Pons (tissue), 1 donor: ENCODE data around the gene TRPM2.

Experiments
- DNase-seq: peaks from one replicate; pipeline ENCODE4 v3.0.0-alpha.2; 2016; ENCODE audit warnings: low spot score

The TRPM2 gene

DNA sequence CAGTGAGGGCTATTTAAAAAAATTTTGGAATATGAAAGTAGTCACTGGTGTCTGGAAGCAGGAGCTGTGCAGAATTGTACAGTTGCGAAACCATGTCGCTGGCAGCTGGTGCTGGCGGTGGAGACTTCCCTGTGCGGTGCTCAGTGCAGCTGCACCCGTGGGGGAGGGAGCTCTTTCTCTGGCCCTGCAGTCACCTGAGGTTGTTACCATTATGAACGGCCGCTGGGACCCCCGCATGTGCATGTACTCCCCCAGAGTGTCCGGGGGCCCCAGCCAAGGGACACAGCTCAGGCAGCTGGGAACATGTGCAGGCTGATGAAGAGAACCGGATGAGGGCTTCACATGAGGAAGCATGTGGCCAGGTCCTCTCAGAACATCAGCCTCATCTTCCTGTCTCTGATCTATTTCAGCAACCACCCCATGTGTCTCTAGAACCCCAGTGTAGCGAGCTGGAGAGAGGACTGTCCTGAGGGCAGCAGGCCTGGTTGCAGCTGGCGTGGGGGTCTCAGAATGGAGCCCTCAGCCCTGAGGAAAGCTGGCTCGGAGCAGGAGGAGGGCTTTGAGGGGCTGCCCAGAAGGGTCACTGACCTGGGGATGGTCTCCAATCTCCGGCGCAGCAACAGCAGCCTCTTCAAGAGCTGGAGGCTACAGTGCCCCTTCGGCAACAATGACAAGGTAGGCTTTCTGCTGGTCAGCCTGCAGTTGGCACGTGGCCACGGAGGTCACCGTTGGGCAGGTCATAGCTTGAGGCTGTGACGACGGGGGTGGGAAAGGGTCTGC, at the start of gene TRPM2:
TRPM2 (plus strand) TSS at position 431 of the 780 bp plus-strand sequence; CDS start at position 511, 80 bp downstream.
- DNase-seq, result peak; percentile 69

DNA sequence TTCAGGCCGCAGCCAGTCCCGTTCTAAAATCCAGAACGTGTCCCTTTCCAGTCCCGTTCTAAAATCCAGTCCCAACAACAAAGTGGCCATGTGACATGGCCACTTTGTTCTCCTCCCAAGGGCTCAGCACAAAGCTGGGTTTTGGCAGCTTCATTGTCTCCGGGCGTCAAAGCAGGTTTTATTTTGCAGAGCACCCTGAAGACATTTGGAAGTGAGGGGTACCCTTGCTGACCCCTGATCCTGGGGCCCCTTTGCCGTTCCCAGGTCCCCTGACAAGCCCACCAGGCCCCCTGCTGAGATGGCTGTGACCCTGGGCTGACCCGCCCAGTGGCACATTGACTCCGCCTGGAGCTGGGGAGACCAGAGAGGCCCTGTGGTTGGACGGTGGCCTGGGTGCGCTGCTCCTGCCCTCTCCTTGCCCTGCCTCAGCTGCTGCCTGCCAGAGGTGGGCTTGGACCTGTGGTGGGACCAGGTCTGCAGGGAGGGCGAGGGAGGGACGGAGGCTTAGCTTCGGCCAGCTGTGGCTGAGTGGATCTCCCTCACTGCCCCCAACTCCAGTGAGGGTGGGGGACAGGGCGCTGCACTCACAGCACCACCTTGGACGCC, 49.3 kb upstream of the TRPM2 start:
- DNase-seq, result peak; percentile 75

DNA sequence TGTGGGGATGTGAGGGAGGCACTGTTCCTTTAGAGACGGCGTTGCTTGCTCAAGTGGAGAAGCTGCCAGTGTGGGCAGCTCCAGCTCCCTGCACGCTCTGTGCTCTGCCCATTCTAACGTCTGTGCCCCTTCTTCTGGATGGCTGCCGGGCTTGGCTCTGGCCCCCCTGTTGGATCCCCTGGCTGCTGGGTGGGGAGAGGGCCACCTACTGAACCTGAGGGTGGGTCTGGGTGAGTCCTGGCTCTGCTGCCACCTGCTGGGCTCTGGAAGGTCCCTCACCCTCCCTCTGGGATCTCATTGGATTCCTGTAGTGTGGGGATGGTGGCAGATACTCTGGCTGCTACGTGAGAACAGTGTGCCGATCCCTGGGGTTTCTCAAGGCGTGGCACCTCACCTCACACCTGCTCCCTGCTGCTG, 48.5 kb upstream of the TRPM2 start:
- peak; percentile 79 for DNase-seq

DNA sequence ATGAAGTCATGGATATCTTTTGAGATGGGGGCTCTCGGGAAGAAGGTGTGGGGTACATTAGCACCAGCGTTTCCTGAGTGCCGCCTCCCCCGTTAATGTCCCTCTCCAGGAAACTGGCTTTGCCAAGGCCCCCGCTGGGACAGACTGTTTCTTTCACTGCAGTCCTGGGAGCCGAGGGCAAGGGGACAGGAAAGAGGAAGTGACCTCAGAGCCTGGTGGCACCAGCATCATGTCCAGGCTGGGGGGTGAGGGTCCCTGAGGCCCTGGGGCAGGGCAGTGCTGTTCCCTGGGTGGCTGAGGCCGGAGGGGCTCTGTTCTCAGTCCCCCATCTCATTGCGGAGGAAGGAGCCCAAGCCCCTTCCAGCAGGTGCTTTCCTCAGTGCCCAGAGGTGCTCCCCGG, 47.7 kb upstream of the TRPM2 start:
- peak; percentile 74 for DNase-seq

DNA sequence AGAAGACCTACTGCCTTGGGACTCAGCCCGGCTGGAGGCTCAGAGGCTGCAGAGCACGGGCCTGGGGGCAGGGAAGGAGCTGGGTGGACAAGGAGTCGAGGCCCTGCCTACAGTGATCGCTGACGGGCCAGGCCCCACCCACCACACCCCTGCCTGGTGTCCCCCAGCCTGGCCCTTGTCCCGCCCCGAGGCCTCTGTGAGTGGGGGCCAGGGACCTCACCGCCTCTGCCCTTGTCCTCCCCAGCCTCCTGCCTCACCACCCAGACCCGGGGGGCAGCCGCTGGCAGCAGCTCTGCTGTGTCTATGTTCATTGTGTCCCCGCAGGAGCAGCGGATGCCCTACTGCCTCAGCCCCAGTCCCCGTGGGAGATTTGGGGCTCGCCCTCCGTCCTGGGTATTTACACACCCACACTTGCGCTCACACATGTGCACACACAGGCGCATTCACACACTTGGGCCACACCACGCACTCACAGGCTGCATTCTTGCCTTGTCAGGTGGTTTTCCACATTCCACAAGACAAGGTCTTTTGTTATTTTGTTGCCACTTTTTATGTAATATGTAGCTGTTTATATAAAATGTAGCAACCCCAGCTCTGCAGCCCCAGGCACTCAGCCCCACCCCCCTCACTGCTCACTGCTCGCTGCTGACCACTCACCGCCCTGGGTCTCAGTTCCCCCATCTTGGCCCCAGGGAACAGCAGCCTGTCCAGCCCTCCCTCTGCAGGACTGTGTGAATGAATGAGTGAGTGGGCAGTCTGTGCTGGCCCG, 46.3 kb upstream of the TRPM2 start:
- no peak for DNase-seq

DNA sequence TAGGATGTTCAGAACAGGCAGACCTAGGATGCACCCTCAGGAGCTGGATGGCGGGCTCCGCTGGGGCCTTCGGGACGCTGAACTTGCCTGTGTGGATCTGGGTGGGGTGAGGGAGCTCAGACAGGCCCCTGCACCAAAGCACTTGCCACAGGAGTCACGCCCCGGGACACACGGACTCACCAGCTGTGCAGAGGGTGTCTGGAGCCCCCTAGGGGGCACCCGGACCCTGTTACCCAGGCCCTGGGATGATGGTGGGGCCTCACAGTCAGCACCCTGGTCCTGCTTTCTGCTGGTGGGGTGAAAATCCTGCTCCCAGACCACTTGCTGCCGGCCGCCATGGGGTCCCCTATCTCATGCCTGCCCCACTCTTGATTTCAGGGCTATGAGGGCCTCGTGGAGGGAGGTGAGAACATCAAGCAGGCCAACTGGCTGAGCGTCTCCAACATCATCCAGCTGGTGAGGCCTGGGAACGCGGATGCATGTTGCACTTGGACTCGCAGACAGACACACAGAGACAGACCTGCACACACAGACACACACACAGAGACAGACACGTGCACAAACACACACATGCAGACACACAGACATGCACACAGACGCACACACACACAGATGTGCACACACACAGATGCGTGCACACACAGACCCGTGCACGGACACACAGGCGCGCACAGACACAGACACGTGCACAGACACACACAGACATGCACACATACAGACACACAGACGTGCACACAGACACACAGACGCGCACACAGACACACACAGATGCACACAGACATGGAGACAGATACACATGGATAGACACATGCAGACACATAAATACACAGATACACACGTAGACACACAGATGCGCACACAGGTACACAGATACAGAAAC, 42.6 kb upstream of the TRPM2 start:
- no peak for DNase-seq

DNA sequence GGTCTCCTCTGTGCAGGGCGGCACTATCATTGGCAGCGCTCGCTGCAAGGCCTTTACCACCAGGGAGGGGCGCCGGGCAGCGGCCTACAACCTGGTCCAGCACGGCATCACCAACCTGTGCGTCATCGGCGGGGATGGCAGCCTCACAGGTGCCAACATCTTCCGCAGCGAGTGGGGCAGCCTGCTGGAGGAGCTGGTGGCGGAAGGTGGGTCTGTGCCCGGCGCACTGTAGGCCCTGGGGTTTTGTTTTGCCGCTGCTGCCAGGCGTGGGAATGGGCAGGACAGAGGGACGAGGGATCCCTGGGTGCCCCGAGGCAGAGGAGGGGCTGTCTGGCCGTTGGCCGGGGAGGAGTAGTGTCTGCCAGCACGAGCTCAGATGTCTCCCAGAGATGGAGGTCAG, 41.3 kb upstream of the TRPM2 start:
- no peak for DNase-seq

DNA sequence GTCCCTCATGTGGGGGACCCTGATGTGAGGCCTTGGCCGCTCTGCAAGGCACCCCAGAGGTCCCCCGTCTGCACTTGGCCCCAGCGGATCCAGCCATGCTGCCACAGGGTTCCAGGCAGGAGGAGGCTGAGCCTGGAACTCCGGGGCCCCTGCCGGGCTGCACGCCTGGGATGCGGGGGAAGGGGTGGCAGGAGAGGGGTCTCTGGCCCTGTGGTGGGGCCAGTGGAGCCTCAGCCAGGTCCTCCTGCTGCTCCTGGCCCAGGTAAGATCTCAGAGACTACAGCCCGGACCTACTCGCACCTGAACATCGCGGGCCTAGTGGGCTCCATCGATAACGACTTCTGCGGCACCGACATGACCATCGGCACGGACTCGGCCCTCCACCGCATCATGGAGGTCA, 40.7 kb upstream of the TRPM2 start:
- DNase-seq, result no peak

DNA sequence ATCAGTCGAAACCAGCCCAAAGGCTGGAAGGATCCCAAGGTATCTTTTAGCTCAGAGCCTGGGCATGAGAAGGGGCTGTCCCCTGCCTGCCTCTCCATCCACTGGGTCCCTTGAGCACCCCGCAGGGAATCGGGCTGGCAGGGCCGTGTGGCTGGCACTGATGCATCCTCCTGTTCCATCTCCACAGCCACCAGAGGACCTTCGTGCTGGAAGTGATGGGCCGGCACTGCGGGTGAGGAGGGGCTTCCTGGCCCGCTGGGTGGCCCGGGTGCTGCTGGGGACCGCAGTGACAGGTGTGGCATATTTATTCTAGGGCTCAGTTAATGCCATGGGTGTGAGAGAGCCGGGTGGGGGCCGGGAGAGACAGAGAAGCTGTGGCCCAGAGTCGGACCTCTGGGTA, 40.0 kb upstream of the TRPM2 start:
- DNase-seq, result no peak

DNA sequence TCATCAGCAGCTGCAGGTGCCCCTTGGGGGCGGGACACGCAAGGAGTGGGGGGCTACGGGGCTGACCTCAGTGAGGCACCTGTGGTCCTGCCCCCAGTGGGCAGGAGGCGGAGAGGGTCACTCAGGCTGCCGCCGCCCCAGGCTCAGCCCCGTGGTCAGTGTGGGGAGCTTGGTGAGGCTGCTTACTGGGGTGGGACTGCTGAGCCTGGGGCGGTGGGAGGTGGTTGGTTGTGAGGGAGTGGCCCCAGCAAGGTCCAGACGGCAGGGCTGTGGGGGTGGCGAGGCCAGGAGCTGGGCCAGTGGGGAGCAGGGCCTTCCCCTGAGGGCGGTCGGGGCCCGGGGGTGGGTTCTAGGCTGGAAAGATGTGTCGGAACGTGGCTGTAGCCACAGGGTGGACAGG, 39.3 kb upstream of the TRPM2 start:
- no peak for DNase-seq

DNA sequence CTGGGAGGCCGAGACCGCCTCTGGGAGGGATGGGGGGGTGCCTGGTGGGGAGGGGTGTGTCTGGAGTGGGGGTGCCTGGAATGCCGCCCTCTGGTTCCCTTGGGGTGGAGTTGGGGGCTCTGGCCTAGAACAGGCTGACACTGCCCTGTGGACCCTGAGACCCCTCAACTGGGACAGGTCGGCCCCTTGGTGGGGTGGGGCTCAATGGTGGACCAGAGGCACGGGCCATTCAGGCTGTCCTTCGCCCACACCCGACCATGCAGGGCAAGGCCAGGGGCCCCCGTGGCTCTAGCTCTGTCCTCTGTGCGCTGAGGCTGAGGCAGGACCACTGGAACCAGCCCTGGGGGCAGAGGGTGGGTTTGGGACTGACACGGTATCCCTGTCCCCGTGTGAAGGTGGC, 38.9 kb upstream of the TRPM2 start:
- no peak for DNase-seq

DNA sequence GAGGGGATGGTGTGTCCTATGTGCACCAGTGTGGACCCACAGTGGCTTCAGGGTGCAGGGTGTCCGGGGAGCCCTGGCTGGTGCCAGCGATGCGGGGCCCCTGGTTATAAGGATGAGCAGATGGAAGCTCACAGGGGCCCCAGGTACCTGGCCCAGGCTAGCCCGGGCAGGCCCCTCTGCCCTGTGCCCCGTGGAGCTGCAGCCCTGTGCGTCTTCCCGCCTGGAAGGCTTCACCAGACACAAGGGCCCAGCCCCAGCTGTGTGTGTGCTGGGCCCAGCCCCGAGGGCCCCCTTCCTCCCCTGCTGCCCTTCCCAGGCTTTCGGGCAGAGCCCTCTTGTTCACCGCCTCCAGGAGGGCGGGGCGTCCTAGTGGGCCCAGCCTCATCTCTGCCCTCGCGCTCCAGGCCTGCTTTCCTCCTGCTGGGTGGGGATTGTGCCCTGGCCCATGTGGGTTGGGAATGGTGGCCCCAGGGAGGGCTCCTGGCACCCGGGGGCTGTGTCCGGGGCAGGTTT, 37.7 kb upstream of the TRPM2 start:
- DNase-seq, result no peak

DNA sequence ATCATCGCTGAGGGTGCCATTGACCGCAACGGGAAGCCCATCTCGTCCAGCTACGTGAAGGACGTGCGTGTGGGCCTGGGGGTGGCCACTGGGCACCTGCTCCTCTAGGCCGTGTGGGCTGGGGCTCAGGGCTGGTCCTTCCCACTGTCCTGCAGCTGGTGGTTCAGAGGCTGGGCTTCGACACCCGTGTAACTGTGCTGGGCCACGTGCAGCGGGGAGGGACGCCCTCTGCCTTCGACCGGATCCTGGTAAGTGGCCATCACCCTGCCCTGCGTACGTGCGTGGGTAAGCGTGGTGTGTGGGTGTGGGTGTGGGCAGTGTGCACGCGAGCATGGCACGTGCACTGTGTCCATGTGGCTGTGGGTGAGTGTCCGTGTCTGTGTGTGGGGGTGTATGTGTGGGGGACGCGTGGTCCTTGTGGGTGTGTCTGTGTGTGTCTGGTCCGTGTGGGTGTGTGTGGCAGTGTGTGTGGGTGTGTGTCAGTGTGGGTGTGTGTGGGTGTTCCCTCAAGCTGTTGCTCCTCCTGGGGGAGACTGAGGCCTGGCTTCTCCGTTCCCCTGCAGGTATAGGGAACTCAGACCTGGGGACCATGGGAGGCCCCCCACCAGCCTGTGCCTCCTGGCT, 37.0 kb upstream of the TRPM2 start:
- DNase-seq, result no peak

DNA sequence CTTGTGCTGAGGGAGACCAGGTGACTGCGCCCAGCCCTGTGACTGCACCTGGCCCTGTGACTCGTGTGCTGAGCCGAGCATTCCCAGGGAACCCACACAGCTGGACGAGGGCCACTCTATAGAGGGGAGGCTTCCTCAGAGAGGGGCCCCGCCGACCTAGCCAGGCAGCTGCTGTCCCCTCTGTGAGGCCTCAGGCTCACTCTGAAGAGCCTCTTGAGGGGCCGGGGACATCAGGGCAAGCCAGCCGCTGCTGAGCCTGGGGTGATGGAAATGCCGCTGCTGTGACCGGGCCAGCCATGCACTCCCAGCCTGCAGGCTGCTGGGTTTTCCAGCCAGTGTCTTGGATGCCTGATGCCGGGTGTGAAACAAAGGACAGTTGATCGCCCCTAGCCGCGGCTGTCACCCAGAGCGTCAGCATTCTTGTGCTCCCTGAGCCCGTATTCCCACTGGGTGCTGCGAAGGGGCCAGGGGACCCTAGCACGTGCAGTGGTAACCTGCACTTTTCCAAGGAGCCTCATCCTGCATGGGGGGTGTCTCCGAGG, 36.1 kb upstream of the TRPM2 start:
- peak; percentile 79 for DNase-seq

DNA sequence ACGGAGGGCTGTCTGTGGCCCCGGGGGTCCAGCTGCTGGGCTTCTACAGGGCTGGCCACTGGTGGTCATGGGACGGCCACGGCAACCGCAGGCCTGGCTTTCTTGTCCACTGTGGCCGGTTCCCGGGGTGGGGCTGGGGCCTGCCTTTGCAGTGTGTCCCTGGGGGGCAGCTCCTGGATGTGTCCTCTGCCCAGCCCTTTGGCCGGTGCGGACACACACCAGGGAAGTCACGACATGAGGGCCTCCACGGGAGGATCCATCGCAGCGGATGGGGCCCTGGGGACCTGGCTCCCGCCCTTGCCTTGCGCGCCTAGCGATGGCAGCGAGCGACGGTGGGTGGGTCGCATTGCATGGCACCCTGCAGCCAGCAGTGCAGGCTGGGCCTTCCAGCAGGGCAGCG, 35.5 kb upstream of the TRPM2 start:
- DNase-seq, result no peak

DNA sequence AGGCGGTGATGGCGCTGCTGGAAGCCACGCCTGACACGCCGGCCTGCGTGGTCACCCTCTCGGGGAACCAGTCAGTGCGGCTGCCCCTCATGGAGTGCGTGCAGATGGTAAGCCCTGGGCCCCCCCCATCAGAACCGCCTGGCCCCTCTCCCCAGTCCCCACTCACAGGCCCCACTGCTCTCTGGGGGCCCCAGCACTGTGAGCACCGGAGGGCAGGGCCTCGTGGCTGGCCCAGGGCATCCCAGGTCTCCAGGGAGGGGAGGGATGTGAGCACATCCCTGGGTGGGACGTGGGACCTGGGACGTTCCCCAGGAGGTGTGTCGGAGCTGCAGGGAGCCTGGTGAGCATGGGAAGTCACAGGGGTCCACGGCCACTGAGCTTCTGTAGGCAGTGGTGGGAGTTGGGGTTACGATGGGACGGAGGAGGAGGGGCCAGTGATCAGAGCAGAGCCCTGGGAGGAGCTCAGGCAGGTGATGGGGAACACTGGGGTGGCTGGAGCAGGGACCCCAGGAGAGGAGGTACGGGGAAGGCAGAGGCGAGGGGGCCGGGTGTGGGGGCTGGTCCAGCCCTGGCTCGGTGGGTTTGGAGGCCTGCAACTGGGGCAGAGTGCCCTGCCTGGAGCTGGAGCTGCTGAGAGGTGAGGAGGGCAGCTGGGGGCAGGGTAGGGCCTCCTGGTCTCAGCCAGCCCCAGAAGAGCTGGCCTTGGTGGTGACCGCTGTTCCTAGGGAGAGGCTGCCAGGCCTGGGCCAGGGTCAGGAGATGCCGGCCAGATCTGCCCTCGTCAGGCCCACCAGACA, 34.7 kb upstream of the TRPM2 start:
- no peak for DNase-seq

DNA sequence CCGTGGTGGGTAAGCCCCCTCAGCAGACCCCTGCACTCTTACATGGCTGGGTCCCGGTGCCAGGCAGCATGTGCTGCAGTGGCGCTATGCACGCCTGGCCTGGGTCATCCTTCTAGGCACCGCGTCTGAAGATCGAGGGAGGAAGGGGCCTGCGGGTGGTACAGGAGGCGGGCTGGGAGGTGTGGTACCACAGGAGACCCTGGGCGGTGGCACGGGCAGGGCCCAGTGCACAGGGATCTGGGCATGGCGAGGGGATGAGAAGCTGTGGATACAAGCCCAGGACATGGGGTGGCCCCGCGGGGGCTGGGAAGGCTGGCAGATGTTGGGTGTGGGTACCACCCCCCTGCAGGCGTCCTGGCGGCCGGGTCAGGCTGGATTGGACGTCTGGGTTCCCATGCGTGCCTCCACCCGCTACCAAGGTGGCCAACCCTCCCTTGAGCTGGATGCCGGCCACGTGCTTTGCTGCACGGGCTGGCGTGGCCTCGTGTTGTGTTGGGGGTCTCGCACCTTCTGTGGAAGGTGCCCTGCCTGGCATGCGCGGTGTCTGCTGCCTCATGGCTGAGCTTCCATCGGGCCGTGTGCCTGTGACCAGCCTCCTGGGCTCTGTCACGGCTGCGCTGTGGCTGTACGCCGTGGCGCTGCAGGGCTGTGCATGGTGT, 33.9 kb upstream of the TRPM2 start:
- no peak for DNase-seq

DNA sequence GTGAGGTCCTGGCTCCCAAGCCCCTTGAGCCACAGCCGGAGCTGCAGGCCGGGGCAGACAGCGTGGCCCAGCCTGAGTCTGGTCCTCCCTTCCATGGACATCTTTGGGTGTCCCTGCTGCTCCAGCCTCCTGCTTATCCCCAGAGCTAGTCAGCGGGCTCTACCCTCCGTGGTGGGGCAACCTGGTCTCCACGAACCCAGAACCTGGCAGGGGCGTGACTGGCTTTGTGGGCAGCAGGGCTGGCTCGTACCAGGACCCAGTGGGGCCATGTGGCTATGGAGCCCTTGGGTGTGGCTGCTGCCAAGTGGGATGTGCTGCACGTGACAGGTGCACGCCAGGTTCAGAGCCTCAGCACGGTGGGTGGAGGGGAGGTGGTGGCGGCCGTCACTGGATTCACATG, 32.6 kb upstream of the TRPM2 start:
- DNase-seq, result no peak

DNA sequence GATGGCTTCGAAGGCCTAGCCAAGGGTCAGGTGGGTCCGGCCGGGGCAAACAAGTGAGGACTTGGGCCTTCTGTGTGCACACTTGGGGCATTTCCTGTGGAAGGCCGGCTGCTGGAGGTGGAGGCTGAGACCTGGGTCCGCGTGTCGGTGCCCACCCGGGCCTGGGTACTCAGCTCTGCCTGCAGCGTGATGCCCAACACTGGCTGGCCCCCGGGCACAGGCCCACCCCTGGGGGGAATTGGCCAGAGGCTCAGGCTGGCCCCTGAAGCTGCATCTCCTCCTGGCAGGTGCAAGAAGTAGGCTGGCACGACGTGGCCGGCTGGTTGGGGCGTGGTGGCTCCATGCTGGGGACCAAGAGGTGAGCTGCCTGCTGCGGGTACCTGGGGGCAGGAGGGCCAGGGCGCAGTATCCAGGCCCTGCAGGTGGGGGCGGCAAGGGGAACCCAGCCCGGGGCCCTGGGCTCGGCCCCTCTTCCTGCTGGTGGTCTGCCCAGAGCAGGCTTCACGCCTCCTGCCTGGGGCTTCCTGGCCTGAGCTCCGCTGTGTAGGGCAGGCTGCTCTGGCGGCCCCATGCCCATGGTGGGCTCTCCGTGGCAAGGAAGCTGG, 31.5 kb upstream of the TRPM2 start:
- DNase-seq, result no peak
